Measurements from ENCODE around the gene EME2. TPM values are rescaled to one million over a fixed set of nuclear protein-coding genes. Genes with fewer than 3 reads are reported as not detected.

The EME2 gene
- total and polyA plus RNA-seq, 4 donors, result 1.4 to 9.0 (median 3.0) TPM

DNA sequence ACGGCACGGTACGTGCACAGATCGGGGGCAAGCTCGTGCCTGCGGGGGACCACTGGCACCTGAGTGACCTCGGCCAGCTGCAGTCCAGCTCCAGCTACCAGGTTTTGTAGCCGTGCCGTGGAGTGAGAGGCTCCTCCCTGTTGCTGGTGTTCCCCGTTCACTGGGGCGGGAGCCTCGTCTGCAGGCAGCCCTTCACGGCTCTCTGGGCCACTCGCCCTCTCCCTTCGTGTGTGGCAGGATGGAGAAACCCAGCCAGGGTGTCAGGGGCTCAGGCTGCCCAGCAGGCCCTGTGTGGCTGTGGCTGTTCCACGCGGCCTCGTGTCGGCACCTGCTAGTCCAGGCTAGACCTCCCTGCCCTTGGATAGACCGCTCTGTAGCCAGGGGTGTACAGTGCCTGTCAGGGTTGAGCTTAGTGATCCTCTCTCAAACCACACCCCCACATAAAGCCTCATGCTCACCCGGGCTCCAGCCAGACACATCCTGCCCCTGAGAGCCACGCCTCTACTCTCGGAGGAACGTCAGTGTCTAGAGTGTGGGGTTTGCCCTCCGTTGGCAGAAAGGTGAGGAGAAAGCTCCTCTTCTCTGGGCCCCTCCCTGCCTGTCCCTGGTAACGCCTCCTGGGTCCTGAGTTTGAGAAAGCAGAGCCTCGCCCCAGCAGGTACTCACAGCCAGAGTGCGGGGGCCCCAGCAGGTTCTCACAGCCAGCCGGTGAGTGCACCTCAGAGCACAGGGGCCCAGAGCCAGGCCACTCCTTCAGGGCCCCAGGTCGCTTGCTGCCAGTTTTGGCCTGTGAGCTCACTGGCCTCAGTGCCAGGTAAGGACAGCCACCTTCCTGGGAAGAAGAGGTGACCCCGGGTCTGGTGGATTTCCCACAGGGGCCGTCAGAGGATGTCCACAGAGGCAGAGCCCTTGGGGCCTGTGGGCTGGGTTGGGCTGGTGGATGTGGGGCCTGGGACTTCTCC lies 29.0 kb upstream of the EME2 start:
- no peak for DNase-seq (ENCODE audit: low spot score)

More for the DNA sequence above, 29.0 kb upstream of the EME2 start:
- H3K36me3 ChIP-seq (ENCODE audit: control insufficient read depth in 4 of 4, insufficient read depth in 3 of 4, low read depth in 1 of 4, low read length in 3 of 4), result peaks cover 4 to 55% (median 17%) of the 10 kb centered on the region in 4 donors
- H3K27me3 ChIP-seq (ENCODE audit: control insufficient read depth in 4 of 4, insufficient read depth in 4 of 4, low read length in 3 of 4), result no peaks in the 10 kb centered on the region
- no peaks in the 10 kb centered on the region for H3K4me1 ChIP-seq (ENCODE audit: control insufficient read depth in 4 of 4, insufficient read depth in 4 of 4, low read length in 3 of 4)
- no peak overlapping the region for H3K27ac ChIP-seq (ENCODE audit: low read depth in 1 of 2, low read length in 2 of 2)
- TF ChIP-seq, protein P1, sequence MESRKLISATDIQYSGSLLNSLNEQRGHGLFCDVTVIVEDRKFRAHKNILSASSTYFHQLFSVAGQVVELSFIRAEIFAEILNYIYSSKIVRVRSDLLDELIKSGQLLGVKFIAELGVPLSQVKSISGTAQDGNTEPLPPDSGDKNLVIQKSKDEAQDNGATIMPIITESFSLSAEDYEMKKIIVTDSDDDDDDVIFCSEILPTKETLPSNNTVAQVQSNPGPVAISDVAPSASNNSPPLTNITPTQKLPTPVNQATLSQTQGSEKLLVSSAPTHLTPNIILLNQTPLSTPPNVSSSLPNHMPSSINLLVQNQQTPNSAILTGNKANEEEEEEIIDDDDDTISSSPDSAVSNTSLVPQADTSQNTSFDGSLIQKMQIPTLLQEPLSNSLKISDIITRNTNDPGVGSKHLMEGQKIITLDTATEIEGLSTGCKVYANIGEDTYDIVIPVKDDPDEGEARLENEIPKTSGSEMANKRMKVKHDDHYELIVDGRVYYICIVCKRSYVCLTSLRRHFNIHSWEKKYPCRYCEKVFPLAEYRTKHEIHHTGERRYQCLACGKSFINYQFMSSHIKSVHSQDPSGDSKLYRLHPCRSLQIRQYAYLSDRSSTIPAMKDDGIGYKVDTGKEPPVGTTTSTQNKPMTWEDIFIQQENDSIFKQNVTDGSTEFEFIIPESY (IDR thresholded peaks at IDR 0.05), result no peak
- TF ChIP-seq SP1 (IDR thresholded peaks at IDR 0.05) (no peak), JUND (IDR thresholded peaks at IDR 0.05) (no peak), MAX (IDR thresholded peaks at IDR 0.05) (no peak), TAF1 (conservative IDR thresholded peaks at IDR 0.05) (no peak), NR2F2 (IDR thresholded peaks at IDR 0.05) (no peak), FOXA2 (IDR thresholded peaks at IDR 0.05) (no peak), RXRA (IDR thresholded peaks at IDR 0.05) (no peak), YY1 (IDR thresholded peaks at IDR 0.05) (no peak), HNF4G (IDR thresholded peaks at IDR 0.05) (no peak), EGR1 (IDR thresholded peaks at IDR 0.05; ENCODE audit: low read depth in 2 of 2) (no peak), FOXA1 (IDR thresholded peaks at IDR 0.05) (no peak), ATF3 (IDR thresholded peaks at IDR 0.05) (no peak), GABPA (IDR thresholded peaks at IDR 0.05 in 1 of 2, conservative IDR thresholded peaks at IDR 0.05 in 1 of 2) (no peak), RAD21 (IDR thresholded peaks at IDR 0.05) (no peak), HNF4A (conservative IDR thresholded peaks at IDR 0.05) (no peak)
- TF ChIP-seq, protein P2, sequence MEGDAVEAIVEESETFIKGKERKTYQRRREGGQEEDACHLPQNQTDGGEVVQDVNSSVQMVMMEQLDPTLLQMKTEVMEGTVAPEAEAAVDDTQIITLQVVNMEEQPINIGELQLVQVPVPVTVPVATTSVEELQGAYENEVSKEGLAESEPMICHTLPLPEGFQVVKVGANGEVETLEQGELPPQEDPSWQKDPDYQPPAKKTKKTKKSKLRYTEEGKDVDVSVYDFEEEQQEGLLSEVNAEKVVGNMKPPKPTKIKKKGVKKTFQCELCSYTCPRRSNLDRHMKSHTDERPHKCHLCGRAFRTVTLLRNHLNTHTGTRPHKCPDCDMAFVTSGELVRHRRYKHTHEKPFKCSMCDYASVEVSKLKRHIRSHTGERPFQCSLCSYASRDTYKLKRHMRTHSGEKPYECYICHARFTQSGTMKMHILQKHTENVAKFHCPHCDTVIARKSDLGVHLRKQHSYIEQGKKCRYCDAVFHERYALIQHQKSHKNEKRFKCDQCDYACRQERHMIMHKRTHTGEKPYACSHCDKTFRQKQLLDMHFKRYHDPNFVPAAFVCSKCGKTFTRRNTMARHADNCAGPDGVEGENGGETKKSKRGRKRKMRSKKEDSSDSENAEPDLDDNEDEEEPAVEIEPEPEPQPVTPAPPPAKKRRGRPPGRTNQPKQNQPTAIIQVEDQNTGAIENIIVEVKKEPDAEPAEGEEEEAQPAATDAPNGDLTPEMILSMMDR (IDR thresholded peaks at IDR 0.05; ENCODE audit: low read depth, low read length, missing input control), result no peak
- TF ChIP-seq, protein P3, sequence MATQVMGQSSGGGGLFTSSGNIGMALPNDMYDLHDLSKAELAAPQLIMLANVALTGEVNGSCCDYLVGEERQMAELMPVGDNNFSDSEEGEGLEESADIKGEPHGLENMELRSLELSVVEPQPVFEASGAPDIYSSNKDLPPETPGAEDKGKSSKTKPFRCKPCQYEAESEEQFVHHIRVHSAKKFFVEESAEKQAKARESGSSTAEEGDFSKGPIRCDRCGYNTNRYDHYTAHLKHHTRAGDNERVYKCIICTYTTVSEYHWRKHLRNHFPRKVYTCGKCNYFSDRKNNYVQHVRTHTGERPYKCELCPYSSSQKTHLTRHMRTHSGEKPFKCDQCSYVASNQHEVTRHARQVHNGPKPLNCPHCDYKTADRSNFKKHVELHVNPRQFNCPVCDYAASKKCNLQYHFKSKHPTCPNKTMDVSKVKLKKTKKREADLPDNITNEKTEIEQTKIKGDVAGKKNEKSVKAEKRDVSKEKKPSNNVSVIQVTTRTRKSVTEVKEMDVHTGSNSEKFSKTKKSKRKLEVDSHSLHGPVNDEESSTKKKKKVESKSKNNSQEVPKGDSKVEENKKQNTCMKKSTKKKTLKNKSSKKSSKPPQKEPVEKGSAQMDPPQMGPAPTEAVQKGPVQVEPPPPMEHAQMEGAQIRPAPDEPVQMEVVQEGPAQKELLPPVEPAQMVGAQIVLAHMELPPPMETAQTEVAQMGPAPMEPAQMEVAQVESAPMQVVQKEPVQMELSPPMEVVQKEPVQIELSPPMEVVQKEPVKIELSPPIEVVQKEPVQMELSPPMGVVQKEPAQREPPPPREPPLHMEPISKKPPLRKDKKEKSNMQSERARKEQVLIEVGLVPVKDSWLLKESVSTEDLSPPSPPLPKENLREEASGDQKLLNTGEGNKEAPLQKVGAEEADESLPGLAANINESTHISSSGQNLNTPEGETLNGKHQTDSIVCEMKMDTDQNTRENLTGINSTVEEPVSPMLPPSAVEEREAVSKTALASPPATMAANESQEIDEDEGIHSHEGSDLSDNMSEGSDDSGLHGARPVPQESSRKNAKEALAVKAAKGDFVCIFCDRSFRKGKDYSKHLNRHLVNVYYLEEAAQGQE (IDR thresholded peaks at IDR 0.05), result no peak
- H3K9me3 ChIP-seq (ENCODE audit: control insufficient read depth in 4 of 4, low read length in 3 of 4), result no peaks in the 10 kb centered on the region
- 94% methylated on average over 32 of the region's 32 CpGs for WGBS
- H3K9ac ChIP-seq (ENCODE audit: low read depth in 1 of 2, low read length in 2 of 2), result no peak overlapping the region
- no peak overlapping the region for H3K4me3 ChIP-seq (ENCODE audit: low read depth in 1 of 3, low read length in 3 of 3)

Data from liver (tissue), 9 donors.